GM08714 (cell line): Measurements from ENCODE around the gene SCAMP5.

ENCODE experiments used
- H3K4me3 ChIP-seq: fragments of 200-500 bp; sonication (Bioruptor generic); 2 replicates; pipeline ENCODE4 v1.5.1; 2014; ENCODE audit warnings: mild to moderate bottlenecking, low read length, inconsistent platforms
- ZNF274 ChIP-seq: IDR thresholded peaks from 2 replicates; pipeline ENCODE4 v1.6.1; 2012; ENCODE audit warnings: mild to moderate bottlenecking, low read depth, low read length

SCAMP5 gene, protein sequence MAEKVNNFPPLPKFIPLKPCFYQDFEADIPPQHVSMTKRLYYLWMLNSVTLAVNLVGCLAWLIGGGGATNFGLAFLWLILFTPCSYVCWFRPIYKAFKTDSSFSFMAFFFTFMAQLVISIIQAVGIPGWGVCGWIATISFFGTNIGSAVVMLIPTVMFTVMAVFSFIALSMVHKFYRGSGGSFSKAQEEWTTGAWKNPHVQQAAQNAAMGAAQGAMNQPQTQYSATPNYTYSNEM

DNA sequence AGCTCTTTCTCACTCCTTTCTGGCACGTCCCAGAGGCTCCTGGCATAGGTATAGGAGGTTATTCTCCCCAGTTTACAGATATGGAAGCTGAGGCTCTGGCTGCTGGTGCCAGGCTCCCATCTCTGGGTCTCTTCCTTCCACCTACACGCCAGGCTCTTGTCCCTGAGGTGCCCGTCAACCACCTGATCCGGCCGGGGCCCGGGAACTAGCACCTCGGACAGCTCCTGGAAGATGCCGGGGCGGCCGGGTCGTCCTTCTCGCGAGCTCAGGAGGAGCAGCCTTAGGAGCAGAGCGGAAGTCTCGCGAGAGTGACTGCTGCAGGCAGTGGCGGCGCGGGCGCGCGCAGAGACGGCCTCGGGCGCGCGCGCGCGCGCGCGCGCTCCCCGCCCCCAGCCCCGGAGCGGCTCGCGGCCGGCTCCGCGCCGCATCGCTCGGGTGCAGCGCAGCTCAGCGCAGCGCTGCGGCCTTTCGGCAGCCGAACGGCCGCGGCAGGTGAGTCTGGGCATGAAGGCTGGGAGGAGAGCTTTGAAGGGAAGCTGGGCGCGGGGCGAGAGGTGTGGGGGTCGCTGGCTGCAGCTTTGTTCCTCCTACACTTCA is at the start of gene SCAMP5:
Gene SCAMP5 (plus strand): TSS at position 382 of the 597 bp plus-strand sequence. CDS start 16,277 bp downstream, outside the sequence.
- TF ChIP-seq ZNF274 = no peak

DNA sequence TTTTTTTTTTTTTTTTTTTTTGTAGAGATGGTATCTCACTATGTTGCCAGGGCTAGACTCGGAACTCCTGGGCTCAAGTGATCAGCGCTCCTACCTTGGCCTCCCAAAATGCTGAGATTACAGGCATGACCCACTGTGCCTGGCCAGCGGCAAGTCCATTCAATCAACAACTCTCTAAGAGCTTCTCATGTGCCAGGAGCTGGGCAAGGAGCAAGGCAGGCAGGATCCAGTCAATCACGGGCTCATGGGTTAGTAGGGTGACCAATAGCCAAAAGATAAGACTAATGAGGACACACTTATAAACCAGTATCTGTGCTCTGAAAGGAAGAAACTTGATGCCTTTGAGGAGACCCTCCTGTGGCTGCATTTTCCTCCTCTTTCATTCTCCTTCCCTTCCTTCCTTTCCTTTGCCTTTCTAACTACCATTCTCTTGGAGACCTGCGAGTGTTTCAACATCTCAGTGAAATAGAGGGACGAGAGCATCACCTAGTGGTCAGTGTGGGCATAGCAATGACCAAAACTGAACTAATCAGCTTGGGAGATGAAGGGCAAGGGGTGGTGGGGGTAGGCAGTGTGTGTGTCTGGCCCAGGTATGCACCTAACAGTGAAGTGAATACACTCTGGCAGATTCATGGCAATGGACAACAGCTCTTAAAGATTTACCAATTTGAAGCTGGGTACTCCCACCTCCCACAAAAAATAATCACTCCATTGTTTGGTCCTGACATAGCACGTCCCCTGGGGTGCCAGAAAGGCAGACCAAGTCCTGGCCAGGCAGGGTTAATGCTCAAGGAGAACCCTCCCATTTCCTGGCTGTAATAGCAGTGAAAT is 45.1 kb upstream of the SCAMP5 start:
- TF ChIP-seq ZNF274 = no peak
- no peak overlapping the region for H3K4me3 ChIP-seq

More for the DNA sequence above, at the start of gene SCAMP5:
- H3K4me3 ChIP-seq = peak within 1 kb of the TSS; percentile 67

DNA sequence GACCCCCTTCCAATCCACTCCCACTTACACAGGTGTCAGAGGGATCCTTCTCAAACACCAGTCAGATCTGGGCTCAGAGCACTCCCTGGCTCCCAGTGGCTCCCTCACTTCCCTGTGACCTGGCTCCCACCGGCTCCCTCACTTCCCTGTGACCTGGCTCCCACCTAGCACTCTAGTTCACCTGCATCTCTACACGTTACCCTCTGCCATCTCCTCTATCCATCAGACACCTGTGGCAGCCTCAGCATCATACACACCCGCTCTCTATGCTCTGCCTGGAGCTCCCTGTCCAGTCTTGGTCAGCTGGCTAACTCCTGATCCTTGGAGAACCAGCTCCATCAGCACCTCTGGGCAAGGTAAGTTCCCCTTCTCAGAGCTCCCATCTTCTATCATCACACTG is 44.4 kb upstream of the SCAMP5 start:
- no peak overlapping the region for H3K4me3 ChIP-seq
- no peak for TF ChIP-seq ZNF274

DNA sequence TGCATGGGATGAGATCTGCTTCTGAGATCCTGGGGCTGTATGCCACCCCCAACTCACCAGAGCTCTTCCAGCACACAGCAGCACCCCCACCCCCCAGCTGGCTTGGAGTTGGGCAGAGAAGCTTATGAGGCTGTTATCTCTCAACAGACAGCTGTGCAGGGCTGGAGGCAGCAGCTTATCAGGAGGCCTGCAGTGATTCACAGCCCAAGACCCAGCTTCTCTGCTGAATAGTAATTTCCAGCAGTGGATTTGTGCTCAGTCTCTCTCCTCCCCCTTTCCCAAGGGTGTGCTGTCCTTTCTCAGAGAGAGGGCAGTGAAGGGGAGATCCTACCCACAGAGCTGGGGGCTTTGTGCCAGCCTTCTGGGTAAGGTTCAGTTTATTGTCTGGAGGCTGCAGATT is 40.8 kb upstream of the SCAMP5 start:
- no peak for TF ChIP-seq ZNF274

DNA sequence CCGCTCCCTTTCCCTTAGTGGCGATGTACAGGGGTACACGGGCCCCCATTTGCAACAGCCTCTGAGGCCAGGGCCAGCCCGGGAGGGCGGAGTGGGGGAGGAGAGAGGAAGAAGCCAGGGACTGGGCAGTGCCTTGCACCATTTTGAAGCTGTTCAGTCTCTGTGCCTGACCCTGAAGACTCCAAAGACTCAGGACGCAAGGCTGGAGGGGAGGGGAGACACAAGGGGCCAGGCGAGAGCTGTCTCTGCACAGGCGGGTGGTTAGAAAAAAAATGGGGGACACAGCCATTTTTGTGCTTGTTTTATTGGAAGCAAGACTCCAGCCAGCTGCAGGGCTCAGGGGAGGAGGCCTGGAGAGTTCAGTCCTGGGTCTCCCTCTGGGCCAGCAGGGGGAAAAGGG is 40.3 kb upstream of the SCAMP5 start:
- no peak overlapping the region for H3K4me3 ChIP-seq
- TF ChIP-seq ZNF274 = no peak

More for the DNA sequence above, 40.8 kb upstream of the SCAMP5 start:
- no peak overlapping the region for H3K4me3 ChIP-seq

DNA sequence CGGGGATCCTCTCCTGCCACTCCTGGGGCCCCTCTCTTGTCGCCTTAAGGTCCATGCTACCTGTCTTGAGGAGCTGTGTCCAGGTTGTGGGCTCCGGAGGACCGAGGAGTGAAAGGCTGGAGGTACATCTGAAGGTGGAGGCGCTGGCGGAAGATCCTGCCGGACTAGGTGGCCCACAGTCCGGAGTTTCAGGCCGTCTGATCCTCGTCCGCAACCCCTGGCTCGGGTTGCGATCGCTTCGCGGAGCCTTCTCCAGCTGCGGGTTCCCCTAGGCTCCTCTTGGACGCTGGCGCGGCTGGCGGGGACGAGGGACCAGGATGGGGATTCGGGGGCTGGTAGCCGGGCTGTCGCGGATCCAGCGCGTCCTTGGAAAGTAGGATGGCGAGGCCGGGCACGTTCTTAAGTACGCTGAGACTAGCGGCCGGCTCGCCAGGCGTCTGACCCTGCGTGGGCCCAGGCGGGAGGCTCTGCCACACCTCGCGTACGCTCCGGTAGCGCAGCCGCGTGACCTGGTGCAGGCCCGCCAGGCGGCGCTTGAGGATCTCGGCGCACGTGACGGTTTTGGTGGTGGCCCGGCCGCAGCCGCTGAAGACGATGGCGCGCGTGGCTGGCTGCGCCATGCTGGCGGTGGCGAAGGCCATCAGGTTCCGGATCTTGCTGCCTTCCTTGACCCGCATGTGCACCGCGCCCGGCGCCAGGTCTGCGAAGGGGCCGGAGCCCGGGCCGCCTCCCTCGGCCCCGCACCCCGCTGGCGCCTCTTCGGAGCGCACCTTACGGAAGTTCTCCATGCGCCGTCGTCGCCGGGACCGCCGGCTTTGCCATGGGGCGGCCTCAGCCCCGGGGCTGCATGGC is 39.3 kb upstream of the SCAMP5 start:
- TF ChIP-seq ZNF274 = no peak

DNA sequence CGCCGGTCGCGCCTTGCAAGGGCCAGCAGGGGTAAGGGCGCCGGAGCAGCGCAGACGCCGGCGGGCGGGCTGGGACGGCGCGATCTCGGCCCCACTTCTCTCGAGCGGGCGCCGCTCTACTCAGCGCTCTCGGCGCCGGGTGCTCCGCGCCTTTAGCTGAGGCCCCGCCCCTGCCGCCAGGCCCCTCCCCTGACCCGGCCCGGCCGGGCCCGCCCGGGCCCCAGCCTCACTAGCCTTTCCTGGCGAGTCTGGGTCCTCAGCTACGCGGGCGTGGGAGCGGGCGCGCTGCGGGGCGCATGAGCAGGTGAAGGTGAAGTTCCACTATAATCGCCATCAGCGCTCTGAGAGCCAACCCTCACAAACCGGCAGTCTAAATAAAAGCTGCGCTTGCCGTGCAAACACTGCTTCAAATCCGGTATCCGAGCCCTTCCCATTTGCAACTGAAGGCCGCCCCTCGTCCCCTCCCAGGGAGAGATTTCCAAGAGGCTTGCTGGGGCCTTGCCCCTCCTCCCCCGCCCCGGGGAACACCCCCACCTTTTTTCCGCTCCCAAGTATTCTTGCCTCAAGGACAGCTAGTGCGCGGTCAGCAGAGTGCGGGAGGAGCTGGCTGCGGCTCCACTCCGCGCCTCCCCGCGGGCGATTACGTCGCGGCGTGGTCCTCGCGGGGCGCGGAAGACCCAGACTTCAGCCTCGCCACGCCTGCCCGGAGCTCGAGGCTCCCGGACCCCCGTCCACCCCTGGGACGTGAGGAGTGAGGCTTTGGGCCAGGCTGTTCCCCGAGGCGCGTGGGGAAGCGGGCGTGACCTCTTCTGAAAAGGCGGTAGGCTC is 38.5 kb upstream of the SCAMP5 start, which contains the start of gene RPP25:
Gene RPP25 (minus strand): TSS at position 125 of the 828 bp plus-strand sequence. CDS start 189 bp downstream, outside the sequence.
- H3K4me3 ChIP-seq = peak within 1 kb of the TSS; percentile 61; the same call in 1 of the 2 replicates

More for the DNA sequence above, 39.3 kb upstream of the SCAMP5 start:
- peak overlapping the region; percentile 61; the same call in 1 of the 2 replicates for H3K4me3 ChIP-seq

DNA sequence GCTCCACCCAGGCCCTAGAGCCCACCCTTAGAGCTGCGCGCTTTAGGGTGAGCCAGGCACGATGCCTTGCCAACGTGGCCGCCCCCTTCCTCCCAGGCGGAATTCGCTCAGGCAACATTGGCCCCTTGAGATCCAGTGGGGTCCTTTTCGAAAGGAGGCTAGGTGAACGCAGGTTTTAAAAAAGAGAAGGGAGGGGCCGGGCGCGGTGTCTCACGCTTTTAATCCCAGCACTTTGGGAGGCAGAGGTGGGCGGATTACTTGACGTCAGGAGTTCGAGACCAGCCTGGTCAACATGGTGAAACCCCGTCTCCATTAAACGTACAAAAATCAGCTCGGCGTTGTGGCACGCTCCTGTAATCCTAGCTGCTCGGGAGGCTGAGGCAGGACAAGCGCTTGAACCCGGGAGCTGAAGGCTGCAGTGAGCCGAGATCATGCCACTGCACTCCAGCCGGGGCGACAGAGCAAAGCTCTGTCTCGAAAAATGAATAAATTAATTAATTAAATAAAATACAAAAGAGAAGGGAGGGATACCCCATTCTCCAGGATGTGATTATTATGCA is 37.8 kb upstream of the SCAMP5 start:
- H3K4me3 ChIP-seq = peak overlapping the region; percentile 61; the same call in 1 of the 2 replicates
- TF ChIP-seq ZNF274 = no peak

More for the DNA sequence above, 38.5 kb upstream of the SCAMP5 start, which contains the start of gene RPP25:
- no peak for TF ChIP-seq ZNF274

DNA sequence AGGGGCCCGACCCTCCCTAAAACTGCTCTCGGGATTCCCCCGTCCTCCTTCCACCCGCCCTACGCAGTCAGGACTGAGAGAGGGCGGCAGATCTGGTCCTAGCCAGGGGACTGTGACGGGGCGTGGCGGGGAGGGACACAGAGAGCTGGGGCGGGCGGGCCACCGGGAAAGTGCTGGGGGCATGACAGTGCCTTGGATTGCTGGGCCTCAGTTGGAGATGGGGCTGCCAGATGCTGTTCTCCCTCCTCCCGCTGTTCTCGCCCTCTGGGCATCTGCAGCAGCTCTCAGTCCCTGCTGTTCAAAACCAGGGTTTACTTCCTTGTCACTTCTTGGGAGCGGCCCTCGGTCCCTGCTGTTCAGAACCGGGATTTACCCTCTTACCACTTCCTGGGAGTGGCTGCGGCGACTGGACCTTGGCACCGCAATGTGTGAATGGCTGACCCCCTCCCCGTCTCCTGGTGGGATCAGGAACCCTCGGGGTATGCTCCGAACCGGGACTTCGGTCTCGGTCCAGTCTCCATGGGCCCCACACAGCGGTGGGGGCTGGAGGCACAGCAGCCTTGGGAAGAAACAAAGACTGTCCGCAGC is 36.9 kb upstream of the SCAMP5 start:
- no peak for TF ChIP-seq ZNF274

DNA sequence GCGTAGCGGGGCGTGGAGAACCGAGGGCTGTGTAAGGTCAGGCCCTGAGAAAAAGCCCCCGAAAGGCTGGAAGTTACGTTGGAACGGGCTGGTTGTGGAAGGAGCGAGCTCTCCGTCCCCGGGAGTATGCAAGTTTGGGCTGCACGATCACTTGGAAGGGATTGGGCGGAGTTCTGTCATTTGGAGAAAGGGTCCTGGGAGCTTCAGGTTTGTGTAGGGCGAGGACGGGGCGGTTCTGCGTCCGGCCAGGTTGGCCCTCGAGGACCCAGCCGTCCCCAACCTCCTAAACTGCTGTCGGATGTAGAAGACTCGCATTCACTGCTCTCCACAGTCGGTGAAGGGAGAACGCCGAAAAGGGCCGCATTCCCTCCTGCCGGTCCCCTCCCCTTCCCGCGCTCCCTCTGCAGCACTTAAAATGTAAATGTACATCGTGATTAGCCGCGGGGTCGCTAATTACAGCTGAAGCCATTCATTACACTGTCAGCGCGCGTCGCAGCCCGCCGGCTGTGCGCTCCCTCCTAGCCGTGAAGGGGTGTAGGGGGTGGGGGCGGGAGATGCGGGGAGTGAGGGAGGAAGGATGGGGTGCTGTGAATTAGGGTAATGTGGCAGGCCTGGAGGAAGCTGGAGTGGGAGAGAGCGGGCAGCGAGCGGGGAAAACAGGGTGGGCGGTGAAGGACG is 36.3 kb upstream of the SCAMP5 start:
- no peak for TF ChIP-seq ZNF274
- no peak overlapping the region for H3K4me3 ChIP-seq

More for the DNA sequence above, 36.9 kb upstream of the SCAMP5 start:
- H3K4me3 ChIP-seq = no peak overlapping the region

DNA sequence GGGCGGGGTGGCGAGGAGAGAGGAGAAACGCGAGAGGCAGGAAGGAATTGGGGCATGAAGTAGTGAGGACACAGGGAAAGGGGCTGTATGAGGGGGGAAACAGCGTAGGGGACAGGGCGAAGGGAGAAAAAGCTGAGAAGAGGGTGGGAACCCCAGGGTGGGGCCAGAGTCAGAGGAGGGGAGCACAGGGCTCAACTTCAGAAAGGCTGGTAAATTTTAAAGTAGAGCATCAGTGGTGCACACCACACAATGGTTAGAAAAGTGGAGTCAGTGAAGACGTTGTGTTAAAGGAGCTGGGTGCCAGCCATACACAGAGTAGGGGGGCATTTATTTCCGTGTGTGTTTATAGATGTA is 35.8 kb upstream of the SCAMP5 start:
- H3K4me3 ChIP-seq = no peak overlapping the region
- no peak for TF ChIP-seq ZNF274

DNA sequence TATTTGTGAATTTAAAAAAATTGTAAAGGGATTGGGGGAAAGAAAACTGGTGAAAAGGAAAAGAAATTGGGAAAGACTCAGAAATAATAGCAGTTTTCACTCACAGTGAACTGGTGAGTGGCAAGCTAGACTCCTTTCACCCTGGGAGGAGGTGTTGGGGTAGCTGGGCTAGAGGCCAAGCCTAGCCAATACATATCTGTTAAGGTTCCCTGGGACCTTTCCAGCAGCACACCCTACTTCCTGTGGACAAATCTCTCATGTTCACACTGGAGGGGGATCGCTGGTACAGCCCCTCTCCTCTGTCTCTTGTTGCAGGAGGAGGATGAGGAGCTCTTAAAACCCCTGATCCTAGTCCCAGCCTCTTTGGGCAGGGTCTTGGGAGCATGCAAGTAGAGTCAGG is 35.1 kb upstream of the SCAMP5 start:
- TF ChIP-seq ZNF274 = no peak

More for the DNA sequence above, 35.1 kb upstream of the SCAMP5 start:
- H3K4me3 ChIP-seq = no peak overlapping the region
